Stimulated activated CD4-positive, alpha-beta T cell treated with anti-CD3 and anti-CD28 coated beads, TNF-alpha, amount 100 ng/mL, for 24 hours (primary cell): ENCODE measurements around the gene GRIN1.

ENCODE experiments used
- DNase-seq, 3 experiments: peaks; one replicate each; pipeline ENCODE4 v3.0.0-alpha.2; 2020; ENCODE audit warnings: low read depth in 3 of 3

The GRIN1 gene

DNA sequence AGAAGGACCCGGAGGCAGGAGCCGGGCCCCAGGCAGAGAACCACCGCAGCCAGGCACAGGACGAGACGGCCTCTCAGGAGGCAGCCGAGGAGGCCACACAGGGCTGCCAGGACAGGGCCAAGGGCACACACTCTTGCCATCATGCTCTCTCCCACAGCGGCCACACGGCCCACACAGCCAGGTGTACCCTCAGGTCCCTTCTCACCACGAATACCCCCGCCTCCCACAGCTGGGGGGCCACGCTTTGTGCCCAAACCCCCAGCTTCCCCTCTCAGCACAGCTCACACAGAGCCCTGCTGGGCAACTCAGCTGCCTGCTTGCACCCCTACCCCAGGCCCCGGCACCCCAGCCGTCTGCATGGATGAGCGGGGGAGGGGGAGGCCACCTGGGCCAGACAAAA, 54.8 kb downstream of the GRIN1 start:
- no peak for DNase-seq

DNA sequence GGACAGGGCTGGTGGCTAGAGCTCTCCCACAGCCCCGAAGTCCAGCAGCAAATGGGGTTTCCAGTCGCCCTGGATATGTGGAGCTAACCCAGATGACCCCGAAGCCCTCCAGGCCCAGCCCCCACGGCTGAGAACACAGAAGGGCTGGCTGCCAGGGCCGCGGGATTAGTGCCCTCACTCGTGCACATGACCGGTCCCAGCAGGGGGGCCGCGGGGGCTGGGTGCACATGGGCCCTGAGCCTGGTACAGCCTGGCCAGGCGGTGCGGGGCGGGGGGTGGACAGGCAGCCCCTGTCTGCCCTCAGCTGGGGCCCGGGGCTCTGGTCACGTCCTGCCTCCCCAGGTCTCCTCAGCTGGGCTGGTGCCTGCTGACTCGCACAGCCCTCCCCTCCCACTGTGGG, 55.4 kb downstream of the GRIN1 start:
- DNase-seq, result no peak

DNA sequence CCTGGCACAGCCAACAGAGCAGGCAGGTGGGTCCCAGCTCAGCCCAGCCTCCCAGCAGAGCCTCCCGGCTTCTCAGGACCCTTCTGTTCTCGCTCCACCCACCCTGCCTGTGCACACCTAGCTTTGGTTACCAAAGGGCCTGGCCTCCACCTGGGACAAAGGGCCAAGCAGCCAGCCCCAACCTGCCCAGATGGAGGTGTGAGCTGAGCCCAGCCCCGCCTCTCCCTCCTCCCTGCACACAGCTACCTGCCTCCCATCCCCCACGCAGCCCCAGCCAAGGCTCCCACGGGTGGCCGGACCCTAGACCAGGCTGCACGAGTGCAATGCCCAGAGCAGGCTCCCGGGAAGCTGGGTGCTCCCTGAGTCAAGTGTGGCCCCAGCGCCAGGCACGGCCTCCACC, 56.0 kb downstream of the GRIN1 start:
- no peak for DNase-seq

DNA sequence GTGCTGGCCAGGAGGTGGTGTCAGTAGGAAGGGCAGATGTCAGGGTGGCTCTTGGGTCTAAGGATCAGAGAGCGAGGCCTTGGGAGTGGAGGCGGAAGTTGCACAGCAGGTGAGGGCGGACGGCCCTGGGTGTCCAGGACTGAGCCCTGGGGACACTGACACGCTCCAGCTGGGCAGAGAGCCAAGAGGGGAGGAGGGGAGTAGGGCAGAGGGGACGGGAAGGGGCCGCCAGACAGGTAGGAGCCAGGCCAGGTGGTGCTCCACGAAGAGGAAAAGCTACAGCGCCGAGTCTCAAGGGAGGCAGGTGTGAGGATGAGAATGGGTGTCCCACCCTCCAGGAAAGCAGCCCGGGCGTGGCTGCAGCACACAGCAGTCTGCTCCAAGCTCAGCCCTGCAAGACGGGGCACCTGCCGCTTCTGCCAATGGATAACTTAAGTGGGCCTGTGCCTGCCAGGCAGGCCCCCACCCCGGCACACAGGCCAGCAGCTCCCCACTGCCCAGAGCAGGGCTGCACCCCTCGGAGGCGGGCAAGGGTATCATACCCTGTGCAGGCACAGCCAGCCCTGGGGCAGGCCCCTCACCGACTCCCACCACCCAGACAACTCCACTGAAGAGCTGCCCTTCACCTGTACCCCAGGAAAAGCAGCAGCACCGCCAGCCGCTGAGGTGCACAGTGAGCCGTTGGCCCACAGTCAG, 56.7 kb downstream of the GRIN1 start:
- no peak for DNase-seq

DNA sequence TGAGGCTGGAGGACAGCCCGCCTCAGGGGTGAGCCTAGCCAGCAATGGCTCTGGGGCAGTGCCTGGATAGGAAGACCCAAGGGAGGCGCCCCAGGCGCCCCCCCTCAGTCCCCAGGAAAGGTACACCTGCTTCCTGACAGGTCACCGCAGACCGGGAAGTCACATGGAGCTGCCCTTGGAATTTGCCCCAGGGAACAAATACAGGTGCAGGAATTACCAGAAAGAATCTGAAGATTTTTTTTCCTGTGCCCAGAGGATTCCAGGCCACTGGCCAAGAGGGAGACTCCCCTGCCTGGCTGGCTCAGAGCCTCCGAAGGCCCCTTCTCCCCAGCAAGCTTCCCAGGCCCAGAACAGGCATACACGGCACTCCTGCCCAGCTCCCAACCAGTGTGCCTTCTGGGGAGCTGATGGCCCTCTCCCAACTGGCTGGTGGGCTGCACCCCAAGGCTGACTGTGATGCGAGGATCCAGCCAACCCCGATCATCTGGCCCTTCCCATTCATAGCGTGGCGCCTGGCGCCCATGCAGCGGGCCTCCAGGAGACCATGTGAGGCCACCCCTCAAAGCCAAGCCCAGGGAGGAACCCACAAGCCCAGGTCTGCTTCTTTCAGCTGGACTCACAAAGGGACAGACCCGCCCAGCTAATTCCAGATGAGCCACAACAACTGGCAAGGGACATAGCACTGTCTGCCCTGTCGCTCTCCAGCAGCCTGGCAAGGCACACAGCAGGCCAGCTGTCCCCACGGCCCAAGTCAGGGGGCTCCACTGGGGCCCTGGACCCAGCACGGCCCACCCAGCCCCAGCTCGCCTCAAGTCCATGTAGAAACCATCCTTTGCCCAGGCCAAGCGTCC, 59.3 kb downstream of the GRIN1 start:
- DNase-seq, result no peak

DNA sequence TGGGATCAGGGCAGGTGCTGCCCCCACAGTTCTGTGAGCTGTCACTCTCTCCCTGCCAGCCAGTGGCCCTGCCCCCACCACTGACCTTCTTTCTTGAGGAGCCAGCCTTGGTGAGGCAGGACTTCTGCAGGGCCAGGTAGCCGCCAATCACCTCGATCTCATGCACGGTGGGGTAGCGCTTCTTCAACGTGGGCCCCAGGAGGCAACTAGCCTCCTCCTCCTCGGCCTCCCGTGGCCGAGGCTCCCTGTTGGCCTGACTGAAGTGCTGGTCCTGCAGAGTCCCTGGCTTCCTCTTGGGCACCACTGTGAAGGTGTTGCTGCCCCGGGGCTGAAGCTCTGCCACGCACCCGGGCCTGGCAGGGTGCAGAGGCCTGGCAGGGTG, 59.9 kb downstream of the GRIN1 start:
- no peak for DNase-seq

DNA sequence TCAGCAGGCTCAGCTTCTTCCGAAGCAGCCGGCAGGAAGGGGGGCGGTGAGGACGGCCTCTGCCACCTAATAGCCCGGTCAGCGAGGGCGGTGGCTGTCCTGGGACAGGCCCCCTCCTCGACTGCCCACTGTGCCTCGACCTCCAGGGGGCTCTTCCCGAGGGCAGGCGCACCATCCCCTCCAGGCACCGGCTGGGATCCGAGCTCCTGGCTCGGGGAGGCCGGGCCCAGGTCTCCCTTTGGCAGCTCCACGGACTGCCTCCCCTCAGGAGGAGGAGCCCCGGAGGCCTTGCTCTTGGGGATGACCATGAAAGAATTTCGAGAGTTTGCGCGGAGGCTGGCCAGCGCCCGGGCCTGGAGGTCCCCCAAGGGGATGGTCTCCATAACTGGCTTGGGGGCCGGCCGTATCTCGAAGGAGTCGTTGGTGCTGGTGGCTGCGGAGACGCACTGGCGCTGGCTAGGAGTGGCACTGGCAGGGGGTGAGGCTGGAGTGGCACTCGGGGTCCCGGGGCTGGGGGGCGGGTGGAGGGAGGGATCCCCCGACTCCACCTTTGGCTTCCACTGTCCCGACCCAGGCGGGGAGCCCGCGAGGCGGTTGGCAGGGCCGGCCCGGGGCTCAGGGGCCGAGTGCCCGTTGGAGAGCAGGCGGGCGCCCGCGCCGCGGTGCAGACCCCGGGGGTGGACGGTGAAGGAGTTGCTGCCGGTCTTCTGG, 60.6 kb downstream of the GRIN1 start:
- no peak for DNase-seq

DNA sequence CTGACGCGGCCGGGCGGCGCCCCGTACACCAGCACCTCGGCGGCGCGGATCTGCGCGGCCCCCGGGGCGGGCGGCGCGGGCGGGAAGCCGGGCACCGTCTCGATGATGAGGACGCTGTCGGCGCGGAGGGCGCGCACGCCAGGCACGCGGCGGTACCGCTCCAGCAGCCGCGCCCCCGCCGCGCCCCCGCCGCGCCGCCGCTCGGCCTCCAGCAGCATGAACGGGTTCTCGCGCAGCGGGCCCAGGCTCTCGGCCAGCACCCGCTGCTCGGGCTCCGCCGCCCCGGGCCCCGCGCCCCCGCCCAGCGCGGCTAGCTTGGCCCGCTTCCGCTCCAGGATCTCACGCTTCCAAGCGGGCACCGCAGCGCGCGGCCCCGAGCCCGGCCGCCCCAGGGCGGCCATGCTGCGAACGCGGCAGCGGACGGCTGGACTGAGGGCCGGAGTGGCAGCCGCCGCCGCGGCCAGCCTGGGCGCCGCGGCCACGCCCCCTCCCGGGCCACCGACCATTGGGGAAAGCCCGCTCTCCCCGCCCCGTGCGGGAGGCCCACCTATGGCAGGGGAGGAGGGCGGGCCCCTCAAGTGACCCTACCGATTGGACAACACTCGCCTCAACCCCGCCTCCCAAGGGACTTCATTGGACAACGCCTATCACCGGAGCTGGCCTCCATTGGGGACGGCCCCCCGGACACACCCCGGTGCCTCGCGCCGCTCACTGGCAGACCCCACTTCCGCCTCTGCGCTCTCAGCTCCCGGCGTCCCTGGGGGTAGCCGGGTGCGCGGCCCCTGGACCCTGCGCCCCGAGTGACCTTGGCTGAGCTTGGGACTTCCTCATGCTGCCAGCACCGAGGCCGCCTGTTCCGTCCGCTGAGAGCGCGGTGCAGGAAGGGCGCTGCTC, 61.6 kb downstream of the GRIN1 start, which contains the start of gene TPRN:
TPRN (minus strand) TSS at position 431 of the 894 bp plus-strand sequence; CDS start at position 401, 30 bp downstream.
- peak; percentile 97 to 99 (median 97) for DNase-seq

DNA sequence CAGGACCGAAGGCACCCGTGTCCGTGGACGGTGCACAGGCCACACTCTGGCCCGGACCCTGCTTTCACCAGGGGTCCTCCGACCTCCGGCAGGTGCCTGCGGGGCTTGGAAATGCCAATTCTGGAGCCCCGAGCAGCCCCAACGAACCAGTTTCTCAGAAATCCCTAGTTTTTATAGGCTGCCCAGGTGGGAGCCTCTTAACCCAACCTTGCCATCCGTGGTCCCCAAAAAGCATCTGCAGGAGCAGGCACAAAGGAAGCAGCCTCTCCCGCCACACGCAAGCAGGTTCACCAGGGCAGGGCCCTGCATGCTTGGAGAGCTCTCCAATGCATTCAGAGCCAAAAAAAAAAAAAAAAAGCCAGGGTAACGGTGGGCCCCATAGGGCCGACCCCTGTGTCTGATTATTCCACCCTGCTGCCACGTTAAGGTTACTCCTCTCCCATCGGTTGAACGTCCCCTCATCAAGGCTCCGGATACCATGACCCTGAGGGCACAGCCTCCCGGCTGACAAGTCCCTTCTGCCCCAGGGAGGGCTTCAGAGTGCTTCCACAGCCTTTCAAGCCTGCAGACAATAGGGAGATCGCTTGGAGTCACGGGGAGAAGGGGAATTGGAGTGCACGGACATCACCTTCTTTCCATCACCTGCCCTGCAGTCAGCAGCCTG, 62.4 kb downstream of the GRIN1 start:
- DNase-seq, result no peak

DNA sequence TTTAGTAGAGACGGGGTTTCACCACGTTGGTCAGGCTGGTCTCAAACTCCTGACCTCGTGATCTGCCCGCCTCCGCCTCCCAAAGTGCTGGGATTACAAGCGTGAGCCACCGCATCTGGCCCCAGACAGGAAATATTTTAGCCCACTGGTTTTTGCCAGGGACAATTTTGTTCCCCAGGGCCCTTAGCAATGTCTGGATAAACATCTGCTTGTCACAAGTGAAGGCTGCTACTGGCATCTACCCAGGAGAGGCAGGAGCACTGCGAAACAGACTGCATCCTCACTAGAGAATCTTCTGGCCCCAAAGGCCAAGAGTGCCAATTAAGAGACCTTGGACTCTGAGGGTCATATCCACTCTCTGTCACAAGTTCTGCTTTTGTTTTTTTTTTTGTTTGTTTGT, 64.0 kb downstream of the GRIN1 start:
- no peak for DNase-seq

DNA sequence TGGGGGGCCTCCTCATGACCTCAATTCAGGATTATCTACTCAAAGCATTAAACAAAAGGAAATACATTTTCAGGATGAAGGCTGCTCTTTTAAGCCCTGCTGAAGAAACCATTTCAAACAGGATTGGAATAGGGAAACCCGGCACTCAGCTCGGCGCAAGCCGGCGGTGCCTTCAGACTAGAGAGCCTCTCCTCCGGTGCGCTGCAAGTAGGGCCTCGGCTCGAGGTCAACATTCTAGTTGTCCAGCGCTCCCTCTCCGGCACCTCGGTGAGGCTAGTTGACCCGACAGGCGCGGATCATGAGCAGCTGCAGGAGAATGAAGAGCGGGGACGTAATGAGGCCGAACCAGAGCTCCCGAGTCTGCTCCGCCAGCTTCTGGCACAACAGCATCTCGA, 65.8 kb downstream of the GRIN1 start:
- no peak for DNase-seq

DNA sequence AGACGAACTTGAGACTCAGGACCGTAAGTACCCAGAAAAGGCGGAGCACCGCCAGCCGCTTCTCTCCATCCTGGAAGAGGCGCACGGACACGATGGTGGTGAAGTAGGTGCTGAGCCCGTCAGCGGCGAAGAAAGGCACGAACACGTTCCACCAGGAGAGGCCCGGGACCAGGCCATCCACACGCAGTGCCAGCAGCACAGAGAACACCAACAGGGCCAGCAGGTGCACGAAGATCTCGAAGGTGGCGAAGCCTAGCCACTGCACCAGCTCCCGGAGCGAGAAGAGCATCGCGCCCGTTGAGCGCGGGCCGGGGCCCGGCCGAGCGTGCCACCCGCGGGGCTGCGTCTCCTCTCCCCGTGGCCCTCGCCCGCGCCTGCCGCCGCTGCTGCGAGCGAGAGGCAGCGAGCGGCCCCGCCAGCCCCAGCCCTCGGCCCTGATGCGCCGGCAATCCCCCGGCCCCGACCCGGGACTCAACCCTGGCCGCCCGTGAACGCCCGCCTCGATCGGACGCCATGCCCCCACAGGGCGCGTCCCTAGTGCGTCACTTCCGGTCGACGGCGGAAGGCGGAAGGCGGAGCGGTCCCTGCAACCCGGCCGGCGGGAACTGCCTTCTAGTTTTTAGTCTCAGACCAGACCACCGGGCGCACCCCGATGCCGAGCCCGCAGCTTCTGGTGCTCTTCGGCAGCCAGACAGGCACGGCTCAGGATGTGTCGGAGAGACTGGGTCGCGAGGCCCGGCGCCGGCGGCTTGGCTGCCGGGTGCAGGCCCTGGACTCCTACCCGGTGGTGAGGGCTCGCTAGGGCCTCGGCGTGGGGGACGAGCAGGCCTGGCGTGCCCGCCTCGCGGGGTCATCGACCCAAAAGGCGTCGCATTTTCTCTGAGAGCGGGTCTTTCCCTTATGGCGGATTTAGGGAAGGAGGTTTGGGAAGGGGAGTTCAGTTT, 66.4 kb downstream of the GRIN1 start, which contains the start of the genes NDOR1 and TMEM203:
NDOR1 (plus strand) TSS at position 575 of the 944 bp plus-strand sequence; CDS start at position 653, 78 bp downstream.
TMEM203 (minus strand) TSS at position 523 of the 944 bp plus-strand sequence; CDS start at position 289, 234 bp downstream.
- DNase-seq, result peak; percentile 93 to 94 (median 94)

DNA sequence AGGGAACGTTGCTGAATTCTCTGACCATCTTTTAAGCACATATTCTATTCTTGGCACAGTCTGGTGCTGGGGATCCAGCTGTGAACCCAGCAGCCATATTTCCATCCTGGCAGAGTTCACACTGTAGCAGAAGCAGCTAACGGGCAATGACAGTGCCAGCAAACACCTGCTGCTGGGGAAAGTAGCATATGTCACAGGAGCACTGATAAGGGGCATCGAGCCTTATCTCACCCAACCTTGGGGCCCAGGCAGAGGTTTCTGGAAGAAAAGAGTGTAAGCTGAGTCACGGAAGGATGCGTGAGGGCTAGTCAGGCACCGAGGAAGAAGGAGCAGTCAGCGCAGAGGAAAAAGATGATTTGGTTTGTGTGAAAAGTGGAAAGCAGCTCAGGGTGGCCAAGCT, 67.6 kb downstream of the GRIN1 start:
- no peak for DNase-seq

DNA sequence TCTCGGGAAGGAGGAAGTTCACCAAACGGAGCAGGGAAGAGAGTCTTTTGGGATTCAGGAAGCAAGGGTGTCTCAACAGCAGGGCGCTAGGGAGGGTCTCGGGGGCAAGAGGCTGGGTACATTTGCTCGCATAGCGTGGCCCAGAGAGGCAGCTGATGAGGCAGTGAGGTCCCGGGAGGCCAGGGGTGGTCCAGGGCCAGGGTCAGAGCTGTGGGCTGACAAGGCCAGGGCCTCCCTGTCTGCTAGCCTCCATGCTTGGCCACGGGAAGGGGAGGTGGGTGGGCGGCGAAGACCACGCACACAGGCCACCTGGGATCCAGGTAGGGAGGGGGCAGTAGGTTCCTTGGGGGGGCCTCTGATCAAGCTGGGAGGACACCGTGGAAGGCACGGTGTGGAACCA, 72.6 kb downstream of the GRIN1 start:
- no peak for DNase-seq

DNA sequence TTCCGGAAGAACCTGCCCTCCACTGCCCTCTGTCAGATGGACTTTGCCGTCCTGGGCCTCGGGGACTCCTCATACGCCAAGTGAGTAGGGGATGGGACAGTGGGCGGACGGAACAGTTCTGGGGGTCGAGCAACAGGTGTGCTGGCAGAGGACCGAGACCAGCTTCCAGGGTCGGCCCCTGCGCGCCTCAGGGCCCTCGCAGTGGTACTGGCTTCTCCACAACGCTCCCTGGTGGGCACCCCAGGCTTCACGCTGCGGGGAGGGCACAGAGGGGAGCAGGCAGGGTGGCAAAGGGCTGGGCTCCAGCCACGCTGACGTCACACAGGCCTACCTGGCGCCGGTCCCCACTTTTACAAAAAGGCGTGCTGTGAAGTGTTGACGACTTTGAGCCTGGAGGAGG, 73.6 kb downstream of the GRIN1 start:
- no peak for DNase-seq

DNA sequence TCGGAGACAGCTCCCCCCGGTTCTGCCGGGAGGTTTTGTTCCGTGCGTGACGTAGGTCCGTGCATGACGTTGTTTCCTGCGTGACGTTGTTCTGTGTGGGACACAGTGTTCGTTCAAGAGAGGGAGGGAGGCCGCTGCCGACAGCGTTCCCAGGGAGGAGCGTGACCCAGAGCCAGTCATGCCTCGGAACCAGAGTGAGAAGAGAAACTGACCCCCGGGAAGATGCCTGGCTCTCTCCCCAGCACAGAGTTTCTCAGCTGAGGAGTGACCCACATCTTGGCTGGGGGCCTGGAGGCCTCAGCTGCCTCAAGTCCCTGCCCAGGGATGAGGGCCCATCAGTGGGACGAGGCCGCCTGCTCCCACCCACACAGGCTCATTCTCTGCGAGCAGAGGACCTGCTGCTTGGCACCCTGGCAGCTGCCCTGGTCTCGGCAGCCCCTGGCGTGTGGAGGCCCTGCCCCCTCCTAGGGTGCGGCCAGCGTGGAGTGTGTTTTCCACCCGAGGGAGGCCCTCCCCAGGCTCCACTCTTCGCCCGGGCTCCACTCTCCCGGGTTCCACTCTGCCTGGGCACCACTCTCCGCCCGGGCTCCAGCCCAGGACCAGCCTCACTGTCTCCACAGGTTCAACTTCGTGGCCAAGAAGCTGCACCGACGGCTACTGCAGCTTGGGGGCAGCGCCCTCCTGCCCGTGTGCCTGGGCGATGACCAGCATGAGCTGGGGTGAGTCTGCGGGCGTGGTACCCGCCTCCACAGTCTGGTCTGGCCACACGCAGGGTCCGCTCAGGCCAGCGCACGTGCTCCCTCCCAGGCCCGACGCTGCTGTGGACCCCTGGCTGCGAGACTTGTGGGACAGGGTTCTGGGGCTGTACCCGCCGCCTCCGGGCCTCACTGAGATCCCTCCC, 74.5 kb downstream of the GRIN1 start:
- no peak for DNase-seq

DNA sequence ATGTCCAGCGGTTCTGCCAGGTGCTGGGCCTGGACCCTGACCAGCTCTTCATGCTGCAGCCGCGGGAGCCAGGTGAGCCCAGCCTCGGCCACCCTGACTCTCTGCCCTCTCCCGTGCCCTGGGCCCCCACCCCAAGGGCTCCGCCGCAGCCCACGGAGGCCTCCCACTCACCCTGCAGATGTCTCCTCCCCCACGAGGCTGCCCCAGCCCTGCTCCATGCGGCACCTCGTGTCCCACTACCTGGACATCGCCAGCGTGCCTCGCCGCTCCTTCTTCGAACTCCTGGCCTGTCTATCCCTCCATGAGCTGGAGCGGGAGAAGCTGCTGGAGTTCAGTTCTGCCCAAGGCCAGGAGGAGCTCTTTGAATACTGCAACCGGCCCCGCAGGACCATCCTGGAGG, 75.7 kb downstream of the GRIN1 start:
- no peak for DNase-seq

DNA sequence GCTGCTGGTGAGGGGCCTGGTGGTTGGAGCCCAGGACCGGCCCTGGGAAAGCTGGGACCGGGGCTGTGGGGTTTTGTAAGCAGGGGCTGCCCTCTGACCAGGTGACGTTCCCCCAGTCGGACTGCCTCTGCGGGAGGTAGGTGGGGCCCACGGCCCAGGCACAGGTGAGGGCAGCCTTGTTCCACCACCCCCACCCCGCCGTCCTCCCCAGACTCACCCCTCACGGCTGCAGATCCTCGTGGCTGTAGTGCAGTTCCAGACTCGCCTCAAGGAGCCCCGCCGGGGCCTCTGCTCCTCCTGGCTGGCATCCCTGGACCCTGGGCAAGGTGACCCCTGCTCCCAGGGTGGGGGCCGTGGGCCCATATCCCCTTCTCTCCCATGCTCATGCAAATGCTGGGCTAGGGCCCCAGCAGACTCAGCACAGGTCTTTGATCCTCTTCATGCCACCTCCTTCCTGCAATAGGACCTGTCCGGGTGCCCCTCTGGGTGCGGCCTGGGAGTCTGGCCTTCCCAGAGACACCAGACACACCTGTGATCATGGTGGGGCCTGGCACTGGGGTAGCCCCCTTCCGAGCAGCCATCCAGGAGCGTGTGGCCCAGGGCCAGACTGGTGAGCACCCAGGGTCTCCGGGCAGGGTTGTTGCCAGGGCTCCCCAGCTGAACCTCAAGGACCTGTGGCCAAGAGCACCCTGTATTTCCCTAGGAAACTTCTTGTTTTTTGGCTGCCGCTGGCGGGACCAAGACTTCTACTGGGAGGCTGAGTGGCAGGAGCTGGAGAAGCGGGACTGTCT, 76.4 kb downstream of the GRIN1 start:
- no peak for DNase-seq
